ENCODE results near the gene TNPO2. TPM values are rescaled to one million over a fixed set of nuclear protein-coding genes. Genes with fewer than 3 reads are reported as not detected.

Gene TNPO2
- total RNA-seq, 1 donor from 2014 or later, result 64.5 TPM

DNA sequence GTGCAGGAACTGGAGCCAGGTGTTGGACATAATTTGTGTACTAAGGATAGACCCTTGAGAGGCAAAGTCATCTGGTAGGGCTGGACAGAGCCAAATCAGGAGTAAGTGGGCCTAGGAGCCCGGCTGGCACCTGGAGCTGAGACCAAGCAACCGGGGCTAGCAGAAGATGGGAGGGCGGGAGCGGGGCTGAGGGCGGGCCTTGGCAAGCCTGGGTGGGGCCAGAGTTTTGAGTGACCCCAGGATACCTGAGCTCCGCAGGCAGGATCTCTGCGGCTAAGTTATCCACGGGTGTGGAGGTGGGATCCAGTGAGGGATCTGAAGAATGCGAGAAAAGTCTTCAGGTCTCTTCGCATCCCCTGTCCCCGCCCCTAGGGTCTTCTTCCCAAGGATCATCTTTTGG, 43.4 kb upstream of the TNPO2 start:
- Mint-ChIP-seq H3K27ac (ENCODE audit: unreplicated experiment) (no peak overlapping the region), H3K4me1 (ENCODE audit: low read depth) (peaks cover 3% of the 10 kb centered on the region), H3K9me3 (ENCODE audit: low read depth) (no peaks in the 10 kb centered on the region), H3K27me3 (ENCODE audit: low read depth) (no peaks in the 10 kb centered on the region), H3K36me3 (ENCODE audit: low read depth) (peaks cover 10% of the 10 kb centered on the region), H3K4me3 (ENCODE audit: unreplicated experiment) (no peak overlapping the region)
- no peak for DNase-seq (ENCODE audit: low spot score)
- TF ChIP-seq CTCF (IDR thresholded peaks at IDR 0.05), result no peak

DNA sequence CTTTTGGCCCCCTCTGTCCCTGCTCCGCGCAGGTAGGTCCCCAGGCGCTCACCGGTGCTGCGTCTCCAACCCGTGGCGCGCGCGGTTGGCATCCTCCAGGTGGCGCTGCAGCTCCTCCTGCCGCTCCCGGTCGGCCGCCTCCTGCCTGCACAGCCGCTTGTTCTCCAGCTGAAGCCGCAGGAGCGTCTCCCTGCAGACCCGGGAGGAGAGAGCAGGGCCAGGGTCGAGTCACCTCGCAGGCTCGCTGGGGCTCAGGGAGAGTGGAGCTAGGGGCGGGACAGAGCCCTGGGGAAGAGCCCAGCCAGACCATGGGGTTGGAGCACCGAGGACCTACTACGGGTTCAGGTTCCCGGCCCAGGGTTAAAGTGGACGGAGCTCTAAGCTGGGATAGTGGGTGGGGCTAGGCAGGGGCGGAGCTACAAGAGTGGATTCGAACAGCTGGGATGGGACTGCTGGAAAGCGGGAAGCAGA, 42.4 kb upstream of the TNPO2 start:
- no peaks in the 10 kb centered on the region for H3K27me3 Mint-ChIP-seq (ENCODE audit: low read depth)
- TF ChIP-seq CTCF (IDR thresholded peaks at IDR 0.05), result peak; percentile 84
- H3K4me3 Mint-ChIP-seq (ENCODE audit: unreplicated experiment), result peak overlapping the region; percentile 75
- no peaks in the 10 kb centered on the region for H3K9me3 Mint-ChIP-seq (ENCODE audit: low read depth)
- H3K4me1 Mint-ChIP-seq (ENCODE audit: low read depth), result peaks cover 3% of the 10 kb centered on the region
- DNase-seq (ENCODE audit: low spot score), result no peak
- no peak overlapping the region for H3K27ac Mint-ChIP-seq (ENCODE audit: unreplicated experiment)
- H3K36me3 Mint-ChIP-seq (ENCODE audit: low read depth), result peaks cover 12% of the 10 kb centered on the region

DNA sequence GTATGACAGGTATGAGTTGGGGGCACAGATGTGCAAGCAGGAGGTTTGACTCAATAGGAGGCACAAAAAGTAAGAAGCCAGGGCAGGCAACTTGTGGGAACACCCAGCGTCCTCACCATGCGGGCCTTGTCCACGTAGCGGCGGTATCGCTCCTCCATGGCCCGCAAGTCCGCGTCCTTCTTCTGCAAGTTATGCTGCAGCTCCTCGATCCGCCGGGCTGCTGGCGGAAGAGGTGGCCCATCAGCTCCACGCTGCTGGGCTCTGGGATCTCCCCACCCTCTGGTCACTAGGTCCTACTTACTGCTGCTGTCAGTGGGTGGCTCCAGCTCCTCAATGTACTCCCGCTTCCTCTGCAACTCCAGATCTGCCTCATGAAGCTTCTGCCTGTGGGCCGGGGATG, 41.0 kb upstream of the TNPO2 start:
- no peak overlapping the region for H3K27ac Mint-ChIP-seq (ENCODE audit: unreplicated experiment)
- H3K4me1 Mint-ChIP-seq (ENCODE audit: low read depth), result peaks cover 7% of the 10 kb centered on the region
- H3K36me3 Mint-ChIP-seq (ENCODE audit: low read depth), result peaks cover 10% of the 10 kb centered on the region
- no peaks in the 10 kb centered on the region for H3K9me3 Mint-ChIP-seq (ENCODE audit: low read depth)
- no peak overlapping the region for H3K4me3 Mint-ChIP-seq (ENCODE audit: unreplicated experiment)
- DNase-seq (ENCODE audit: low spot score), result no peak
- H3K27me3 Mint-ChIP-seq (ENCODE audit: low read depth), result no peaks in the 10 kb centered on the region
- TF ChIP-seq CTCF (IDR thresholded peaks at IDR 0.05), result no peak

GRCh38 chr19:12763100-12763499, 39.4 kb upstream of the TNPO2 start:
- Mint-ChIP-seq H3K36me3 (ENCODE audit: low read depth) (peaks cover 10% of the 10 kb centered on the region), H3K4me3 (ENCODE audit: unreplicated experiment) (no peak overlapping the region)

DNA sequence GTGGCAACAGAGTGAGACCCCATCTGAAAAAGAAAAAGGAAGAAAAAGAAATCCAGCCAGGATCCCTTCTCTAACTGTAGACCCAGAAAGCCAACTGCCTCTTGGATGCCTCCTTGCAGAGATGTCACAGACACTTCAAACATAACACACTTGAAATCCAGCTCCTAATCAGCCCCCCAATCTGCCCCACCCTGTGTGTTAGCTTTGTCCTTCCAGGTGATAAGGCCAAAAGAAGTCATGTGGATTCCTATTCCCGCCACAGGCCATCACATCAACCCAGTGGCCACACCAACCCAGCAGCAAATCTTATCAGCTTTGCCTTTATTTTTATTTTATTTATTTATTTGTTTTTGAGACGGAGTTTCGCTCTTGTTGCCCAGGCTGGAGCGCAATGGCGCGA, 36.0 kb upstream of the TNPO2 start:
- H3K27me3 Mint-ChIP-seq (ENCODE audit: low read depth), result no peaks in the 10 kb centered on the region
- TF ChIP-seq CTCF (IDR thresholded peaks at IDR 0.05), result no peak
- DNase-seq (ENCODE audit: low spot score), result no peak
- H3K4me3 Mint-ChIP-seq (ENCODE audit: unreplicated experiment), result no peak overlapping the region
- peaks cover 10% of the 10 kb centered on the region for H3K4me1 Mint-ChIP-seq (ENCODE audit: low read depth)
- peaks cover 7% of the 10 kb centered on the region for H3K36me3 Mint-ChIP-seq (ENCODE audit: low read depth)
- H3K27ac Mint-ChIP-seq (ENCODE audit: unreplicated experiment), result no peak overlapping the region
- H3K9me3 Mint-ChIP-seq (ENCODE audit: low read depth), result no peaks in the 10 kb centered on the region

More at GRCh38 chr19:12763100-12763499, 39.4 kb upstream of the TNPO2 start:
- no peak for DNase-seq (ENCODE audit: low spot score)
- Mint-ChIP-seq H3K4me1 (ENCODE audit: low read depth) (peaks cover 9% of the 10 kb centered on the region), H3K27me3 (ENCODE audit: low read depth) (no peaks in the 10 kb centered on the region), H3K9me3 (ENCODE audit: low read depth) (no peaks in the 10 kb centered on the region), H3K27ac (ENCODE audit: unreplicated experiment) (no peak overlapping the region)
- TF ChIP-seq CTCF (IDR thresholded peaks at IDR 0.05), result no peak

Data from chondrocyte (in vitro differentiated cells).